Stimulated activated CD8-positive, alpha-beta memory T cell treated with anti-CD3 and anti-CD28 coated beads, Interleukin-15, amount 100 ng/mL, for 4 hours (primary cell): Measurements from ENCODE around the gene TENM4.

Experiments
- DNase-seq, 2 donors: peaks; one replicate each; pipeline ENCODE4 v3.0.0-alpha.2; 2020; ENCODE audit warnings: low read depth in 2 of 2

Gene TENM4

GRCh38 chr11:79174045-79175008 is 266.5 kb downstream of the TENM4 start:
- DNase-seq, result no peak

GRCh38 chr11:79173615-79174014 is 267.2 kb downstream of the TENM4 start:
- no peak for DNase-seq

- DNase-seq, result no peak
Measured at GRCh38 chr11:79170321-79170720, 270.5 kb downstream of the TENM4 start.

GRCh38 chr11:79168530-79169110 is 272.2 kb downstream of the TENM4 start:
- DNase-seq, result no peak

- no peak for DNase-seq
Measured at GRCh38 chr11:79167510-79168188, 273.2 kb downstream of the TENM4 start.

- no peak for DNase-seq
Measured at GRCh38 chr11:79165908-79166307, 274.9 kb downstream of the TENM4 start.

GRCh38 chr11:79160791-79161403 is 279.9 kb downstream of the TENM4 start:
- DNase-seq, result no peak

GRCh38 chr11:79159657-79160450 is 281.0 kb downstream of the TENM4 start:
- no peak for DNase-seq

GRCh38 chr11:79157738-79158137 is 283.1 kb downstream of the TENM4 start:
- DNase-seq, result no peak

- no peak for DNase-seq
Measured at GRCh38 chr11:79156031-79156430, 284.8 kb downstream of the TENM4 start.

- no peak for DNase-seq
Measured at GRCh38 chr11:79155237-79155636, 285.6 kb downstream of the TENM4 start.

GRCh38 chr11:79152511-79152910 is 288.3 kb downstream of the TENM4 start:
- no peak for DNase-seq

- DNase-seq, result no peak
Measured at GRCh38 chr11:79151396-79151795, 289.4 kb downstream of the TENM4 start.

- DNase-seq, result no peak
Measured at GRCh38 chr11:79150966-79151365, 289.9 kb downstream of the TENM4 start.

- DNase-seq, result no peak
Measured at GRCh38 chr11:79150320-79150719, 290.5 kb downstream of the TENM4 start.

GRCh38 chr11:79147731-79148130 is 293.1 kb downstream of the TENM4 start:
- no peak for DNase-seq

- DNase-seq, result no peak
Measured at GRCh38 chr11:79147011-79147410, 293.8 kb downstream of the TENM4 start.

GRCh38 chr11:79139900-79140299 is 300.9 kb downstream of the TENM4 start:
- DNase-seq, result no peak

GRCh38 chr11:79129702-79130101 is 311.1 kb downstream of the TENM4 start:
- no peak for DNase-seq

GRCh38 chr11:79128291-79128690 is 312.5 kb downstream of the TENM4 start:
- DNase-seq, result no peak

GRCh38 chr11:79122759-79123158 is 318.1 kb downstream of the TENM4 start:
- no peak for DNase-seq
